ENCODE results near the gene WIZ.

WIZ gene

GRCh38 chr19:15398501-15399233, 51.1 kb downstream of the WIZ start:
- TF ChIP-seq RAD21 (IDR thresholded peaks at IDR 0.05; ENCODE audit: low read depth), result no peak
- TF ChIP-seq REST (IDR thresholded peaks at IDR 0.05; ENCODE audit: low read depth), result no peak
- no peak for TF ChIP-seq EP300 (IDR thresholded peaks at IDR 0.05; ENCODE audit: borderline replicate concordance)
- TF ChIP-seq USF1 (IDR thresholded peaks at IDR 0.05), result no peak
- TF ChIP-seq ZBTB7A (IDR thresholded peaks at IDR 0.05; ENCODE audit: low read depth), result no peak
- TF ChIP-seq CEBPB (IDR thresholded peaks at IDR 0.05), result no peak
- TF ChIP-seq NFIC (IDR thresholded peaks at IDR 0.05), result no peak
- TF ChIP-seq TEAD4 (IDR thresholded peaks at IDR 0.05), result no peak
- TF ChIP-seq TCF12 (IDR thresholded peaks at IDR 0.05; ENCODE audit: low read depth), result no peak
- no peak for TF ChIP-seq EGR1 (IDR thresholded peaks at IDR 0.05)
- TF ChIP-seq MAX (IDR thresholded peaks at IDR 0.05), result no peak
- TF ChIP-seq CREB1 (IDR thresholded peaks at IDR 0.05; ENCODE audit: low read depth), result no peak
- TF ChIP-seq TAF1 (IDR thresholded peaks at IDR 0.05; ENCODE audit: low read depth), result no peak
- no peak for TF ChIP-seq FOXM1 (IDR thresholded peaks at IDR 0.05; ENCODE audit: borderline replicate concordance, low read depth)
- TF ChIP-seq YY1 (IDR thresholded peaks at IDR 0.05; ENCODE audit: low read depth), result no peak

DNA sequence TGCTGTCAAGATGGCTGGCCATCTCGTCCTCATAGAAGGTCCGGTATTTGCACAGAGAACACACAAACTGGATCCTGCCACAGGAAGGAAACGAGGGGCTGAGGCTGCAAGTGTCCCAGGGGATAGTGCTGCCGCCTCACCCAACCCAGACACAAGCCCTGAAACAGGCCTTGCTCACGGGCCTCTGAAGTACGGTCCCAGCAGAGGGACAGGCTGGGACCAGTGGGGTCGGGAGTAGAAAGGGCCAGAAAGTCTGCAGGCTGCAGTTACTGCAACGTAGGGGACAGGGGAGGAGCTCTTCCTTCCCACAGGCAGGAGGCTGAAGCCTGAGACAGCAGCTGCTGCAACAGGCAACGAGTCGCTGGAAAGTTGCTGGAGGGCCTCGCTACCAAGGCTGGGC, 52.0 kb downstream of the WIZ start:
- no peak for TF ChIP-seq CREB1 (IDR thresholded peaks at IDR 0.05; ENCODE audit: low read depth)
- TF ChIP-seq TCF12 (IDR thresholded peaks at IDR 0.05; ENCODE audit: low read depth), result no peak
- no peak for TF ChIP-seq CEBPB (IDR thresholded peaks at IDR 0.05)
- TF ChIP-seq USF1 (IDR thresholded peaks at IDR 0.05), result no peak
- no peak for TF ChIP-seq ZBTB7A (IDR thresholded peaks at IDR 0.05; ENCODE audit: low read depth)
- no peak for TF ChIP-seq MAX (IDR thresholded peaks at IDR 0.05)
- TF ChIP-seq TAF1 (IDR thresholded peaks at IDR 0.05; ENCODE audit: low read depth), result no peak
- no peak for TF ChIP-seq REST (IDR thresholded peaks at IDR 0.05; ENCODE audit: low read depth)
- no peak for TF ChIP-seq EGR1 (IDR thresholded peaks at IDR 0.05)
- no peak for TF ChIP-seq YY1 (IDR thresholded peaks at IDR 0.05; ENCODE audit: low read depth)
- TF ChIP-seq TEAD4 (IDR thresholded peaks at IDR 0.05), result no peak
- no peak for TF ChIP-seq FOXM1 (IDR thresholded peaks at IDR 0.05; ENCODE audit: borderline replicate concordance, low read depth)
- no peak for TF ChIP-seq EP300 (IDR thresholded peaks at IDR 0.05; ENCODE audit: borderline replicate concordance)
- TF ChIP-seq RAD21 (IDR thresholded peaks at IDR 0.05; ENCODE audit: low read depth), result no peak
- TF ChIP-seq NFIC (IDR thresholded peaks at IDR 0.05), result no peak

- no peak for TF ChIP-seq YY1 (IDR thresholded peaks at IDR 0.05; ENCODE audit: low read depth)
Measured at GRCh38 chr19:15397236-15397635, 52.5 kb downstream of the WIZ start.

DNA sequence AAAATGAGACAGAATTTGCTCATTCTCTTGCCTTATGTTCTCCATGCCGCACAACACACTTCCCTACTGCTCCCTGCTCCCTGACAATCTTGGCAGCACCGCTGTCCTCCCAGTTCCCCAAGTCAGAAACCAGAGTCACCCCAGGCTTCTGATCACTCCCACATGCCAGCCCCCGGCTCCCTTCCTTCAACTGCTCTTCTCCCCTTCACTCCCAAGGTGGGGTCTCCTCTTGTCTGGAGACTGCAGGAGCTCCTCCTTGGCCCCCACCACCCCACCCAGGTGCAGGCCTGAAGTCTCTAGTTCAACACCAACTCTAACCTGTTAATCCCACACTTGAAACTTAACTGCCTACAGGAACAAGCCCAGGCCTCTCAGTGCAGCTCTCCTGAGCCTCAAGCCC, 53.3 kb downstream of the WIZ start:
- TF ChIP-seq TCF12 (IDR thresholded peaks at IDR 0.05; ENCODE audit: low read depth) (no peak), FOXM1 (IDR thresholded peaks at IDR 0.05; ENCODE audit: borderline replicate concordance, low read depth) (no peak), ZBTB7A (IDR thresholded peaks at IDR 0.05; ENCODE audit: low read depth) (no peak), MAX (IDR thresholded peaks at IDR 0.05) (no peak), EP300 (IDR thresholded peaks at IDR 0.05; ENCODE audit: borderline replicate concordance) (no peak), EGR1 (IDR thresholded peaks at IDR 0.05) (no peak), YY1 (IDR thresholded peaks at IDR 0.05; ENCODE audit: low read depth) (no peak)

- TF ChIP-seq TCF12 (IDR thresholded peaks at IDR 0.05; ENCODE audit: low read depth) (no peak), FOXM1 (IDR thresholded peaks at IDR 0.05; ENCODE audit: borderline replicate concordance, low read depth) (no peak), EGR1 (IDR thresholded peaks at IDR 0.05) (no peak), MAX (IDR thresholded peaks at IDR 0.05) (no peak), CREB1 (IDR thresholded peaks at IDR 0.05; ENCODE audit: low read depth) (no peak), REST (IDR thresholded peaks at IDR 0.05; ENCODE audit: low read depth) (no peak), TAF1 (IDR thresholded peaks at IDR 0.05; ENCODE audit: low read depth) (no peak), RAD21 (IDR thresholded peaks at IDR 0.05; ENCODE audit: low read depth) (no peak), EP300 (IDR thresholded peaks at IDR 0.05; ENCODE audit: borderline replicate concordance) (no peak), USF1 (IDR thresholded peaks at IDR 0.05) (no peak), ZBTB7A (IDR thresholded peaks at IDR 0.05; ENCODE audit: low read depth) (no peak), NFIC (IDR thresholded peaks at IDR 0.05) (no peak)
Measured at GRCh38 chr19:15394426-15394825, 55.3 kb downstream of the WIZ start.
